Panc1 (cell line): ENCODE measurements around the gene CAMK1G.

Experiments
- POLR2AphosphoS5 ChIP-seq: IDR thresholded peaks from 2 replicates; pipeline ENCODE4 v1.6.1; 2012; ENCODE audit warnings: mild to moderate bottlenecking, low read depth, low read length, moderate library complexity
- SIN3A ChIP-seq: IDR thresholded peaks from 2 replicates; pipeline ENCODE4 v1.6.1; 2012; ENCODE audit warnings: low read depth, mild to moderate bottlenecking, low read length, moderate library complexity, borderline replicate concordance; ENCODE audit not compliant: insufficient read depth
- TCF7L2 ChIP-seq: IDR thresholded peaks from 2 replicates; pipeline ENCODE4 v1.6.1; 2011; ENCODE audit warnings: mild to moderate bottlenecking, low read depth, low read length, inconsistent platforms
- TF ChIP-seq, protein P1 (sequence below): fragments of 450-650 bp; IDR thresholded peaks from 2 replicates; pipeline ENCODE4 v1.5.1; 2017; ENCODE audit warnings: mild to moderate bottlenecking
- TF ChIP-seq, protein P2 (sequence below), 2 experiments: IDR thresholded peaks; 2 replicates each; pipeline ENCODE4 v1.6.1; 2011 to 2012; ENCODE audit warnings: low read depth in 2 of 2, control low read depth in 1 of 2, low read length in 1 of 2, mild to moderate bottlenecking in 1 of 2, moderate library complexity in 1 of 2; ENCODE audit not compliant: insufficient read depth in 1 of 2

GRCh38 chr1:209626346-209627026 is 43.0 kb downstream of the CAMK1G start:
- TF ChIP-seq, protein P1, sequence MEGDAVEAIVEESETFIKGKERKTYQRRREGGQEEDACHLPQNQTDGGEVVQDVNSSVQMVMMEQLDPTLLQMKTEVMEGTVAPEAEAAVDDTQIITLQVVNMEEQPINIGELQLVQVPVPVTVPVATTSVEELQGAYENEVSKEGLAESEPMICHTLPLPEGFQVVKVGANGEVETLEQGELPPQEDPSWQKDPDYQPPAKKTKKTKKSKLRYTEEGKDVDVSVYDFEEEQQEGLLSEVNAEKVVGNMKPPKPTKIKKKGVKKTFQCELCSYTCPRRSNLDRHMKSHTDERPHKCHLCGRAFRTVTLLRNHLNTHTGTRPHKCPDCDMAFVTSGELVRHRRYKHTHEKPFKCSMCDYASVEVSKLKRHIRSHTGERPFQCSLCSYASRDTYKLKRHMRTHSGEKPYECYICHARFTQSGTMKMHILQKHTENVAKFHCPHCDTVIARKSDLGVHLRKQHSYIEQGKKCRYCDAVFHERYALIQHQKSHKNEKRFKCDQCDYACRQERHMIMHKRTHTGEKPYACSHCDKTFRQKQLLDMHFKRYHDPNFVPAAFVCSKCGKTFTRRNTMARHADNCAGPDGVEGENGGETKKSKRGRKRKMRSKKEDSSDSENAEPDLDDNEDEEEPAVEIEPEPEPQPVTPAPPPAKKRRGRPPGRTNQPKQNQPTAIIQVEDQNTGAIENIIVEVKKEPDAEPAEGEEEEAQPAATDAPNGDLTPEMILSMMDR: no peak
- TF ChIP-seq SIN3A (no peak), POLR2AphosphoS5 (no peak), TCF7L2 (no peak)
- TF ChIP-seq, protein P2, sequence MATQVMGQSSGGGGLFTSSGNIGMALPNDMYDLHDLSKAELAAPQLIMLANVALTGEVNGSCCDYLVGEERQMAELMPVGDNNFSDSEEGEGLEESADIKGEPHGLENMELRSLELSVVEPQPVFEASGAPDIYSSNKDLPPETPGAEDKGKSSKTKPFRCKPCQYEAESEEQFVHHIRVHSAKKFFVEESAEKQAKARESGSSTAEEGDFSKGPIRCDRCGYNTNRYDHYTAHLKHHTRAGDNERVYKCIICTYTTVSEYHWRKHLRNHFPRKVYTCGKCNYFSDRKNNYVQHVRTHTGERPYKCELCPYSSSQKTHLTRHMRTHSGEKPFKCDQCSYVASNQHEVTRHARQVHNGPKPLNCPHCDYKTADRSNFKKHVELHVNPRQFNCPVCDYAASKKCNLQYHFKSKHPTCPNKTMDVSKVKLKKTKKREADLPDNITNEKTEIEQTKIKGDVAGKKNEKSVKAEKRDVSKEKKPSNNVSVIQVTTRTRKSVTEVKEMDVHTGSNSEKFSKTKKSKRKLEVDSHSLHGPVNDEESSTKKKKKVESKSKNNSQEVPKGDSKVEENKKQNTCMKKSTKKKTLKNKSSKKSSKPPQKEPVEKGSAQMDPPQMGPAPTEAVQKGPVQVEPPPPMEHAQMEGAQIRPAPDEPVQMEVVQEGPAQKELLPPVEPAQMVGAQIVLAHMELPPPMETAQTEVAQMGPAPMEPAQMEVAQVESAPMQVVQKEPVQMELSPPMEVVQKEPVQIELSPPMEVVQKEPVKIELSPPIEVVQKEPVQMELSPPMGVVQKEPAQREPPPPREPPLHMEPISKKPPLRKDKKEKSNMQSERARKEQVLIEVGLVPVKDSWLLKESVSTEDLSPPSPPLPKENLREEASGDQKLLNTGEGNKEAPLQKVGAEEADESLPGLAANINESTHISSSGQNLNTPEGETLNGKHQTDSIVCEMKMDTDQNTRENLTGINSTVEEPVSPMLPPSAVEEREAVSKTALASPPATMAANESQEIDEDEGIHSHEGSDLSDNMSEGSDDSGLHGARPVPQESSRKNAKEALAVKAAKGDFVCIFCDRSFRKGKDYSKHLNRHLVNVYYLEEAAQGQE (IDR thresholded peaks at IDR 0.05; ENCODE audit: insufficient read depth in 1 of 2, low read depth in 2 of 2, low read length in 1 of 2): no peak
